HG03097 (cell line): ENCODE data around the gene LIG1.
"Not testable (repeated sequence)": the region's sequence is repeated elsewhere in the genome, so short reads cannot be mapped to it uniquely, and the experiment has no call there.

Source experiments
- ATAC-seq: cut with Tn5 transposase; IDR thresholded peaks from one replicate; pipeline ENCODE4 v1.9.1; 2021; ENCODE audit not compliant: unreplicated experiment, low FRiP score

Gene LIG1

GRCh38 chr19:48123907-48124651, 46.1 kb downstream of the LIG1 start:
- ATAC-seq: no peak

GRCh38 chr19:48122421-48122820, 47.7 kb downstream of the LIG1 start:
- no peak for ATAC-seq

GRCh38 chr19:48121909-48122371, 48.2 kb downstream of the LIG1 start:
- ATAC-seq: no peak

GRCh38 chr19:48121066-48121465, 49.1 kb downstream of the LIG1 start:
- ATAC-seq: no peak

- no peak for ATAC-seq
Measured at GRCh38 chr19:48120505-48120904, 49.6 kb downstream of the LIG1 start.

- no peak for ATAC-seq
Measured at GRCh38 chr19:48118131-48118517, 52.0 kb downstream of the LIG1 start.

GRCh38 chr19:48117515-48118130, 52.5 kb downstream of the LIG1 start:
- no peak for ATAC-seq

GRCh38 chr19:48113190-48113917, 56.8 kb downstream of the LIG1 start:
- no peak for ATAC-seq

- no peak for ATAC-seq
Measured at GRCh38 chr19:48111280-48111679, 58.9 kb downstream of the LIG1 start.

GRCh38 chr19:48110350-48110966, 59.7 kb downstream of the LIG1 start, which contains the start of gene PLA2G4C:
TSS of gene PLA2G4C (minus strand) at chr19:48110817. CDS start at chr19:48106529, 4,288 bp downstream.
- ATAC-seq: peak; percentile 46

- no peak for ATAC-seq
Measured at GRCh38 chr19:48108997-48109782, 61.0 kb downstream of the LIG1 start.

- no peak for ATAC-seq
Measured at GRCh38 chr19:48103922-48104321, 66.2 kb downstream of the LIG1 start.

GRCh38 chr19:48102870-48103751, 67.0 kb downstream of the LIG1 start:
- ATAC-seq: no peak

- ATAC-seq: no peak
Measured at GRCh38 chr19:48095612-48096175, 74.5 kb downstream of the LIG1 start.

GRCh38 chr19:48094855-48095203, 75.3 kb downstream of the LIG1 start:
- ATAC-seq: no peak

- ATAC-seq: no peak
Measured at GRCh38 chr19:48094129-48094854, 75.9 kb downstream of the LIG1 start.

- ATAC-seq: not testable (repeated sequence)
Measured at GRCh38 chr19:48091111-48091718, 78.9 kb downstream of the LIG1 start.

- ATAC-seq: no peak
Measured at GRCh38 chr19:48090281-48090802, 79.8 kb downstream of the LIG1 start.
